Glomerular endothelial cell (primary cell): ENCODE measurements around the gene DDX19B. TPM values are rescaled to one million over a fixed set of nuclear protein-coding genes. Genes with fewer than 3 reads are reported as not detected.
A peak's percentile ranks its signal among the peaks of the same experiment; 100 is the strongest.
"Not testable (repeated sequence)": the region's sequence is repeated elsewhere in the genome, so short reads cannot be mapped to it uniquely, and the experiment has no call there.

Source experiments
- DNase-seq: peaks from one replicate; pipeline ENCODE4 v3.0.0-alpha.2; 2011; ENCODE audit warnings: low read depth, low spot score; ENCODE audit errors: extremely low read depth
- total RNA-seq: library from RNA; depleted of rRNA; stranded (reverse); fragments of >200 nt; gene quantifications from 2 replicates; pipeline ENCODE4 v1.2.3, GENCODE V29; 2015

DDX19B gene
- total RNA-seq, 1 donor from 2014 or later = 30.0 TPM

- not testable (repeated sequence) for DNase-seq
These were observed 11.5 kb upstream of the DDX19B start for GRCh38 chr16:70287304-70287971.

- DNase-seq = peak; percentile 99
These were observed 9.5 kb upstream of the DDX19B start, which contains the start of gene AARS1 for GRCh38 chr16:70289229-70290094. Gene AARS1 (minus strand): TSS chr16:70289506. CDS start chr16:70282763, 6,743 bp downstream.

GRCh38 chr16:70290949-70291519, 8.0 kb upstream of the DDX19B start:
- DNase-seq = no peak

- not testable (repeated sequence) for DNase-seq
These were observed 6.8 kb upstream of the DDX19B start for GRCh38 chr16:70292148-70292547.

GRCh38 chr16:70294385-70295025, 4.5 kb upstream of the DDX19B start:
- DNase-seq = no peak

- DNase-seq = no peak
These were observed 3.4 kb upstream of the DDX19B start for GRCh38 chr16:70295634-70296033.

GRCh38 chr16:70301121-70301520, 2.1 kb downstream of the DDX19B start:
- DNase-seq = no peak

GRCh38 chr16:70302745-70303144, 3.8 kb downstream of the DDX19B start:
- no peak for DNase-seq

GRCh38 chr16:70304892-70305448, 6.0 kb downstream of the DDX19B start:
- DNase-seq = no peak

GRCh38 chr16:70306880-70307279, 7.9 kb downstream of the DDX19B start:
- no peak for DNase-seq

- DNase-seq = not testable (repeated sequence)
These were observed 8.7 kb downstream of the DDX19B start for GRCh38 chr16:70307726-70308125.

- DNase-seq = no peak
These were observed 21.1 kb downstream of the DDX19B start for GRCh38 chr16:70320121-70320520.

- DNase-seq = no peak
These were observed 26.2 kb downstream of the DDX19B start for GRCh38 chr16:70324998-70325747.

GRCh38 chr16:70331091-70331490, 32.1 kb downstream of the DDX19B start:
- no peak for DNase-seq

GRCh38 chr16:70331588-70332358, 32.8 kb downstream of the DDX19B start:
- DNase-seq = no peak

GRCh38 chr16:70332728-70333127, 33.7 kb downstream of the DDX19B start:
- DNase-seq = not testable (repeated sequence)

- DNase-seq = no peak
These were observed 38.8 kb downstream of the DDX19B start for GRCh38 chr16:70337814-70338213.

GRCh38 chr16:70341600-70341999, 42.6 kb downstream of the DDX19B start:
- DNase-seq = no peak

- DNase-seq = no peak
These were observed 43.0 kb downstream of the DDX19B start for GRCh38 chr16:70342016-70342415.
